SHP77 treated with DMSO at 0.1 percent for 48 hours (cell line): ENCODE results near the gene OLIG3.

Experiments
- DNase-seq: peaks from one replicate; lab custom pipeline; 2025; lab: John Stamatoyannopoulos, UW

The OLIG3 gene

GRCh38 chr6:137467211-137467610 lies 27.0 kb downstream of the OLIG3 start:
- DNase-seq = no peak

- DNase-seq = no peak
Observed at GRCh38 chr6:137465378-137466009, 28.7 kb downstream of the OLIG3 start.

- DNase-seq = no peak
Observed at GRCh38 chr6:137452333-137452894, 41.8 kb downstream of the OLIG3 start.

- no peak for DNase-seq
Observed at GRCh38 chr6:137443901-137444300, 50.3 kb downstream of the OLIG3 start.
